B cell (primary cell): ENCODE data around the gene CWF19L1. TPM values are rescaled to one million over a fixed set of nuclear protein-coding genes. Genes with fewer than 3 reads are reported as not detected.
A peak's percentile ranks its signal among the peaks of the same experiment; 100 is the strongest.

Experiments used
- ATAC-seq: fragments of 200-7000 bp; cut with Tn5 transposase; one replicate; pipeline ENCODE4 v1.10.0; 2021; ENCODE audit warnings: low read depth, mild to moderate bottlenecking, moderate number of reproducible peaks, moderate library complexity
- CTCF ChIA-PET: fragments of 350-600 bp; sonication (Branson Sonifier 250); formaldehyde crosslinking; loops from one replicate; lab custom pipeline; 2021; ENCODE audit warnings: antibody characterized with exemption, inconsistent platforms; lab: Charles Lee
- POLR2A ChIA-PET: fragments of 350-600 bp; sonication (Branson Sonifier 250); formaldehyde crosslinking; loops from one replicate; lab custom pipeline; 2021; ENCODE audit warnings: antibody characterized with exemption; lab: Charles Lee
- DNase-seq: peaks from one replicate; pipeline ENCODE4 v3.0.0; 2013
- H2AFZ ChIP-seq: 2 replicates; pipeline ENCODE4 v1.6.1; 2012; ENCODE audit warnings: mild to moderate bottlenecking, low read depth, low read length; ENCODE audit not compliant: insufficient read depth, poor library complexity, severe bottlenecking
- H3K27ac ChIP-seq, 2 donors: 1 replicate in 1 of 2; 2 replicates in 1 of 2; pipeline ENCODE4 v1.5.1; 2012 to 2013; ENCODE audit warnings: low read length in 2 of 2, mild to moderate bottlenecking in 2 of 2, moderate library complexity in 1 of 2
- H3K27me3 ChIP-seq, 4 experiments: fragments of 200-600 bp in 1 of 4; sonication (generic) in 1 of 4; replicated peaks in 1 of 4; 1 replicate in 2 of 4; 2 replicates in 2 of 4; pipeline versions ENCODE4 v1.6.1 to v1.7.0; 2013 to 2016; ENCODE audit warnings: low read length in 3 of 4, mild to moderate bottlenecking in 2 of 4, mixed read lengths in 1 of 4, moderate library complexity in 1 of 4; ENCODE audit not compliant: insufficient read depth in 4 of 4, control insufficient read depth in 3 of 4; ENCODE audit errors: control extremely low read depth in 1 of 4
- H3K36me3 ChIP-seq, 2 experiments: replicated peaks in 1 of 2; 1 replicate in 1 of 2; 2 replicates in 1 of 2; pipeline versions ENCODE4 v1.6.1 to v1.7.1; 2013; ENCODE audit warnings: low read length in 1 of 2; ENCODE audit not compliant: insufficient read depth in 2 of 2, control insufficient read depth in 1 of 2; ENCODE audit errors: control extremely low read depth in 1 of 2, extremely low read depth in 1 of 2
- H3K4me1 ChIP-seq, 2 donors: fragments of 200-600 bp in 1 of 2; sonication (generic) in 1 of 2; 1 replicate in 1 of 2; 2 replicates in 1 of 2; pipeline versions ENCODE4 v1.5.1 to v1.6.1; 2013 to 2017; ENCODE audit warnings: low read length in 2 of 2; ENCODE audit not compliant: control insufficient read depth in 2 of 2, insufficient read depth in 2 of 2
- H3K4me2 ChIP-seq: replicated peaks from 2 replicates; pipeline ENCODE3; 2012; ENCODE audit warnings: mild to moderate bottlenecking, low read depth, low read length; ENCODE audit not compliant: poor library complexity, severe bottlenecking
- H3K4me3 ChIP-seq, 5 experiments: fragments of 200-600 bp in 1 of 5; sonication (generic) in 1 of 5; 1 replicate in 3 of 5; 2 replicates in 2 of 5; pipeline versions ENCODE4 v1.5.1 to v1.7.0; 2011 to 2016; ENCODE audit warnings: low read length in 4 of 5, mild to moderate bottlenecking in 4 of 5, low read depth in 2 of 5, control low read depth in 1 of 5, moderate library complexity in 1 of 5; ENCODE audit not compliant: insufficient read depth in 1 of 5; ENCODE audit errors: control extremely low read depth in 1 of 5, extremely low read depth in 1 of 5
- H3K79me2 ChIP-seq: fragments of 200-600 bp; sonication (generic); one replicate; pipeline ENCODE4 v1.6.0; 2016; ENCODE audit warnings: low read length; ENCODE audit not compliant: control insufficient read depth, insufficient read depth
- H3K9ac ChIP-seq: fragments of 200-600 bp; sonication (generic); 2 replicates; pipeline ENCODE4 v1.6.1; 2017; ENCODE audit warnings: mild to moderate bottlenecking, low read length, moderate library complexity
- H3K9me3 ChIP-seq, 3 donors: one replicate each; pipeline versions ENCODE4 v1.6.1 to v1.7.1; 2013; ENCODE audit warnings: low read length in 2 of 3; ENCODE audit not compliant: control insufficient read depth in 2 of 3, insufficient read depth in 1 of 3; ENCODE audit errors: control extremely low read depth in 1 of 3
- H4K20me1 ChIP-seq: 2 replicates; pipeline ENCODE4 v1.6.0; 2012; ENCODE audit warnings: mild to moderate bottlenecking, low read length; ENCODE audit not compliant: insufficient read depth, control insufficient read depth, poor library complexity, severe bottlenecking
- H3K27ac Mint-ChIP-seq: one replicate; pipeline ENCODE4 v1.8.0; 2021; ENCODE audit warnings: mixed read lengths
- H3K27me3 Mint-ChIP-seq: one replicate; pipeline ENCODE4 v1.8.0; 2021; ENCODE audit warnings: mixed read lengths
- H3K4me1 Mint-ChIP-seq: one replicate; pipeline ENCODE4 v1.8.0; 2021; ENCODE audit warnings: mixed read lengths
- H3K4me3 Mint-ChIP-seq: one replicate; pipeline ENCODE4 v1.8.0; 2021; ENCODE audit warnings: mixed read lengths
- H3K9me3 Mint-ChIP-seq: one replicate; pipeline ENCODE4 v1.8.0; 2022; ENCODE audit warnings: mixed read lengths; ENCODE audit not compliant: insufficient read depth
- CTCF ChIP-seq: fragments of 200-600 bp; IDR thresholded peaks from one replicate; pipeline ENCODE4 v1.8.0; 2022; ENCODE audit warnings: antibody characterized with exemption, mild to moderate bottlenecking
- EZH2 ChIP-seq: IDR thresholded peaks from 2 replicates; pipeline ENCODE4 v1.6.1; 2012; ENCODE audit warnings: borderline replicate concordance, low read depth, mild to moderate bottlenecking, moderate library complexity, low read length; ENCODE audit not compliant: insufficient read depth, poor library complexity, severe bottlenecking
- WGBS: methylation state at CpG from one replicate; pipeline ENCODE4 v1.1.5; 2013; ENCODE audit warnings: missing lambda C conversion rate; ENCODE audit not compliant: insufficient coverage; 5-methylcytosine and 5-hydroxymethylcytosine counted together
- intact Hi-C: fragments of 100-400 bp; cut with micrococcal nuclease; formaldehyde crosslinking; loops from one replicate; pipeline ENCODE4 v1.10.0; 2022
- polyA plus RNA-seq: library from polyadenylated mRNA; depleted of rRNA; stranded (reverse); fragments of >200 nt; gene quantifications from 2 replicates; pipeline ENCODE4 v1.2.3, GENCODE V29; 2012
- total RNA-seq, 2 donors: library from RNA; stranded (reverse); fragments of 120-200 nt in 1 of 2; gene quantifications; 1 replicate in 1 of 2; 2 replicates in 1 of 2; pipeline versions ENCODE4 v1.2.3 to v1.2.4, GENCODE V29; 2013 to 2022

The CWF19L1 gene
- total and polyA plus RNA-seq, 2 donors (not counting 1 experiment from before 2014, with no cell fraction given), result 24.1 to 48.3 TPM

GRCh38 chr10:100288196-100288595 is 20.8 kb upstream of the CWF19L1 start:
- peak overlapping the region; percentile 36 for H3K4me3 Mint-ChIP-seq
- POLR2A ChIA-PET, result no interaction called here
- Histone ChIP-seq H3K9me3 (no peaks in the 10 kb centered on the region), H2AFZ (peak overlapping the region; percentile 95), H3K4me3 (no peak overlapping the region), H3K27me3 (peaks cover 0 to 3% (median 2%) of the 10 kb centered on the region in 4 experiments), H3K9ac (no peak overlapping the region), H3K4me1 (peaks cover 32 to 36% of the 10 kb centered on the region in 2 donors), H3K36me3 (no peaks in the 10 kb centered on the region), H3K79me2 (peaks cover 75% of the 10 kb centered on the region), H3K4me2 (no peak overlapping the region), H3K27ac (no peak overlapping the region), H4K20me1 (no peaks in the 10 kb centered on the region)
- CTCF ChIA-PET, result no interaction called here
- peak overlapping the region; percentile 96 for H3K27ac Mint-ChIP-seq
- no peak for ATAC-seq
- 100% methylated on average over 2 of the region's 5 CpGs for WGBS
- peaks cover 12% of the 10 kb centered on the region for H3K27me3 Mint-ChIP-seq
- peaks cover 35% of the 10 kb centered on the region for H3K4me1 Mint-ChIP-seq
- TF ChIP-seq EZH2, result no peak
- TF ChIP-seq CTCF, result no peak
- DNase-seq, result no peak
- H3K9me3 Mint-ChIP-seq, result no peaks in the 10 kb centered on the region
- intact Hi-C loops, result loop anchor here (5.0 kb wide), 1 partner anchor 101 kb away; the partner anchor contains the start of gene ERLIN1

- Histone ChIP-seq H3K9me3 (no peaks in the 10 kb centered on the region), H2AFZ (peak overlapping the region; percentile 95), H3K36me3 (peaks cover 0 to 2% of the 10 kb centered on the region in 2 experiments), H3K4me1 (peaks cover 36 to 41% of the 10 kb centered on the region in 2 donors), H3K27me3 (no peaks in the 10 kb centered on the region), H3K4me2 (no peak overlapping the region), H4K20me1 (no peaks in the 10 kb centered on the region), H3K27ac (no peak overlapping the region), H3K79me2 (peaks cover 79% of the 10 kb centered on the region), H3K4me3 (no peak overlapping the region), H3K9ac (no peak overlapping the region)
- Mint-ChIP-seq H3K4me1 (peaks cover 35% of the 10 kb centered on the region), H3K9me3 (no peaks in the 10 kb centered on the region), H3K4me3 (peak overlapping the region; percentile 98), H3K27me3 (peaks cover 12% of the 10 kb centered on the region), H3K27ac (peak overlapping the region; percentile 96)
- no peak for ATAC-seq
- CTCF ChIA-PET, result interaction anchor here (2.1 kb wide), 1 partner anchor 39 kb away, joined by 6 read pairs; no protein-coding TSS in a partner anchor
- DNase-seq, result no peak
- WGBS, result 100% methylated on average over 3 of the region's 6 CpGs
- intact Hi-C loops, result loop anchor here (2.0 to 5.0 kb wide), 2 partner anchors 100 to 699 kb away; partner anchors contain the start of genes ERLIN1, MRPL43 and TWNK
- no peak for TF ChIP-seq CTCF
- no peak for TF ChIP-seq EZH2
- POLR2A ChIA-PET, result interaction anchor here (2.1 kb wide), 1 partner anchor 40 kb away, joined by 8 read pairs; no protein-coding TSS in a partner anchor
Observed at GRCh38 chr10:100287756-100288155, 20.3 kb upstream of the CWF19L1 start.
